H1 (cell line): ENCODE results near the gene RER1. TPM values are rescaled to one million over a fixed set of nuclear protein-coding genes. Genes with fewer than 3 reads are reported as not detected.

ENCODE experiments used
- CTCF ChIA-PET: fragments of 300-600 bp; sonication (Branson Sonifier 250); formaldehyde crosslinking; loops from one replicate; lab custom pipeline; 2021; ENCODE audit not compliant: partially characterized antibody; lab: Charles Lee
- POLR2A ChIA-PET: fragments of 300-600 bp; sonication (Branson Sonifier 250); formaldehyde crosslinking; loops from one replicate; lab custom pipeline; 2021; ENCODE audit warnings: inconsistent platforms; ENCODE audit not compliant: partially characterized antibody; lab: Charles Lee
- DNase-seq, 2 experiments: peaks; one replicate each; pipeline versions ENCODE4 v3.0.0 to v3.0.0-alpha.2; 2010 to 2022; ENCODE audit warnings: low spot score in 2 of 2, low read depth in 1 of 2, mixed read lengths in 1 of 2
- FAIRE-seq: peaks from 2 replicates; lab custom pipeline; 2011; peaks lifted over from hg19 to GRCh38; lab: Jason Lieb, UNC
- H2AFZ ChIP-seq: 2 replicates; pipeline ENCODE4 v1.8.1; 2012; ENCODE audit warnings: low read length, inconsistent platforms
- H2AK5ac ChIP-seq: 2 replicates; pipeline ENCODE4 v1.6.1; 2013; ENCODE audit warnings: low read depth, low read length
- H2BK120ac ChIP-seq: replicated peaks from 2 replicates; pipeline ENCODE3; 2013; ENCODE audit warnings: low read depth, low read length, inconsistent platforms
- H2BK12ac ChIP-seq: 2 replicates; pipeline ENCODE4 v1.6.1; 2013; ENCODE audit warnings: low read depth, low read length
- H2BK15ac ChIP-seq: 2 replicates; pipeline ENCODE4 v1.6.1; 2013; ENCODE audit warnings: low read length
- H2BK20ac ChIP-seq: 2 replicates; pipeline ENCODE4 v1.6.1; 2013; ENCODE audit warnings: low read length
- H2BK5ac ChIP-seq: 2 replicates; pipeline ENCODE4 v1.6.1; 2013; ENCODE audit warnings: low read depth, low read length
- H3K14ac ChIP-seq: 2 replicates; pipeline ENCODE4 v1.6.1; 2013; ENCODE audit warnings: inconsistent platforms; ENCODE audit not compliant: insufficient read length
- H3K18ac ChIP-seq: 2 replicates; pipeline ENCODE4 v1.6.1; 2013; ENCODE audit warnings: low read length; ENCODE audit errors: extremely low read depth
- H3K23ac ChIP-seq: 2 replicates; pipeline ENCODE4 v1.6.1; 2013; ENCODE audit warnings: inconsistent platforms; ENCODE audit not compliant: insufficient read length
- H3K23me2 ChIP-seq: 2 replicates; pipeline ENCODE4 v1.6.1; 2013; ENCODE audit warnings: low read depth, low read length
- H3K27ac ChIP-seq: 2 replicates; pipeline ENCODE4 v1.6.1; 2011; ENCODE audit warnings: low read depth, low read length, inconsistent platforms
- H3K27me3 ChIP-seq, 4 experiments: replicated peaks in 1 of 4; 1 replicate in 1 of 4; 2 replicates in 3 of 4; pipeline versions ENCODE4 v1.6.1 to v1.8.1; 2011 to 2013; ENCODE audit warnings: low read length in 3 of 4, mild to moderate bottlenecking in 3 of 4, inconsistent platforms in 2 of 4, mixed read lengths in 2 of 4, moderate library complexity in 1 of 4; ENCODE audit not compliant: control insufficient read depth in 3 of 4, insufficient read depth in 3 of 4; ENCODE audit errors: extremely low read depth in 1 of 4
- H3K36me3 ChIP-seq, 4 experiments: 2 replicates each; pipeline versions ENCODE4 v1.6.1 to v1.8.1; 2011 to 2013; ENCODE audit warnings: mild to moderate bottlenecking in 4 of 4, low read length in 3 of 4, moderate library complexity in 2 of 4, control low read depth in 1 of 4, inconsistent platforms in 1 of 4; ENCODE audit not compliant: insufficient read depth in 4 of 4, control insufficient read depth in 2 of 4
- H3K4ac ChIP-seq: replicated peaks from 2 replicates; pipeline ENCODE3; 2013; ENCODE audit warnings: low read length, low read depth, mixed read lengths, inconsistent platforms; ENCODE audit not compliant: insufficient read length
- H3K4me1 ChIP-seq, 4 experiments: replicated peaks in 1 of 4; 1 replicate in 1 of 4; 2 replicates in 3 of 4; pipeline versions ENCODE4 v1.6.1 to v1.8.1; 2011 to 2013; ENCODE audit warnings: low read length in 3 of 4, inconsistent platforms in 2 of 4, mixed read lengths in 1 of 4; ENCODE audit not compliant: insufficient read depth in 4 of 4, control insufficient read depth in 3 of 4
- H3K4me2 ChIP-seq, 2 experiments: 2 replicates each; pipeline versions ENCODE4 v1.6.1 to v1.8.1; 2011 to 2013; ENCODE audit warnings: low read depth in 2 of 2, low read length in 2 of 2, control low read depth in 1 of 2, inconsistent platforms in 1 of 2, mild to moderate bottlenecking in 1 of 2; ENCODE audit not compliant: insufficient read depth in 1 of 2
- H3K4me3 ChIP-seq, 4 experiments: fragments of 200-600, 300-600 bp in 1 of 4; sonication (generic), shearing (Covaris generic), sonication (Bioruptor Twin) in 1 of 4; 2 replicates each; pipeline versions ENCODE4 v1.5.1 to v1.8.1; 2011 to 2016; ENCODE audit warnings: low read length in 4 of 4, low read depth in 3 of 4, control low read depth in 2 of 4, inconsistent platforms in 2 of 4, mild to moderate bottlenecking in 2 of 4, mixed read lengths in 1 of 4, moderate library complexity in 1 of 4; ENCODE audit not compliant: insufficient read depth in 2 of 4; ENCODE audit errors: extremely low read depth in 1 of 4
- H3K56ac ChIP-seq: replicated peaks from 2 replicates; pipeline ENCODE3; 2013; ENCODE audit warnings: low read depth, mild to moderate bottlenecking, mixed read lengths, low read length, inconsistent platforms; ENCODE audit not compliant: insufficient read length
- H3K79me1 ChIP-seq: 2 replicates; pipeline ENCODE4 v1.6.1; 2013; ENCODE audit warnings: low read depth, low read length, control low read depth
- H3K79me2 ChIP-seq, 2 experiments: 2 replicates each; pipeline versions ENCODE4 v1.6.1 to v1.8.1; 2012 to 2013; ENCODE audit warnings: low read length in 2 of 2, mild to moderate bottlenecking in 2 of 2, inconsistent platforms in 1 of 2; ENCODE audit not compliant: insufficient read depth in 2 of 2, control insufficient read depth in 1 of 2
- H3K9ac ChIP-seq, 4 experiments: replicated peaks in 1 of 4; 1 replicate in 1 of 4; 2 replicates in 3 of 4; pipeline versions ENCODE4 v1.6.1 to v1.8.1; 2011 to 2013; ENCODE audit warnings: low read depth in 3 of 4, low read length in 3 of 4, control low read depth in 2 of 4, mild to moderate bottlenecking in 2 of 4, moderate library complexity in 2 of 4, inconsistent platforms in 1 of 4; ENCODE audit errors: extremely low read depth in 1 of 4
- H3K9me3 ChIP-seq, 2 experiments: 2 replicates each; pipeline versions ENCODE4 v1.6.1 to v1.8.1; 2012 to 2013; ENCODE audit warnings: mild to moderate bottlenecking in 2 of 2, moderate library complexity in 2 of 2, control low read depth in 1 of 2, inconsistent platforms in 1 of 2, low read depth in 1 of 2, low read length in 1 of 2, mixed read lengths in 1 of 2; ENCODE audit not compliant: insufficient read depth in 2 of 2
- H4K20me1 ChIP-seq, 2 experiments: replicated peaks in 1 of 2; 2 replicates each; pipeline versions ENCODE3 to v1.8.1; 2011 to 2013; ENCODE audit warnings: inconsistent platforms in 2 of 2, low read length in 2 of 2, mild to moderate bottlenecking in 1 of 2; ENCODE audit not compliant: insufficient read depth in 2 of 2, control insufficient read depth in 1 of 2
- H4K5ac ChIP-seq: 2 replicates; pipeline ENCODE4 v1.6.1; 2013; ENCODE audit warnings: low read length, low read depth, mixed read lengths, inconsistent platforms; ENCODE audit not compliant: insufficient read length
- H4K8ac ChIP-seq: 2 replicates; pipeline ENCODE4 v1.8.0; 2013; ENCODE audit warnings: mild to moderate bottlenecking, moderate library complexity, low read length, inconsistent platforms; ENCODE audit not compliant: insufficient read depth; ENCODE audit errors: extremely low read depth
- H4K91ac ChIP-seq: replicated peaks from 2 replicates; pipeline ENCODE3; 2013; ENCODE audit warnings: low read length, mixed read lengths, inconsistent platforms; ENCODE audit not compliant: insufficient read length
- CBX5 ChIP-seq: fragments of 300-800, 300-1000 bp; sonication (generic); IDR thresholded peaks from 2 replicates; pipeline ENCODE4 v1.7.1; 2016; ENCODE audit warnings: antibody characterized with exemption, low read length, low read depth
- NRF1 ChIP-seq: IDR thresholded peaks from 2 replicates; pipeline ENCODE4 v1.6.1; 2011; ENCODE audit warnings: mild to moderate bottlenecking, low read depth, low read length, improper control_type of control experiment
- POLR2AphosphoS5 ChIP-seq: IDR thresholded peaks from 2 replicates; pipeline ENCODE4 v1.6.1; 2011; ENCODE audit warnings: low read depth, low read length
- RBBP5 ChIP-seq: IDR thresholded peaks from 2 replicates; pipeline ENCODE4 v1.7.1; 2012; ENCODE audit warnings: low read depth, mild to moderate bottlenecking, inconsistent platforms, low read length, moderate library complexity, borderline replicate concordance
- RFX5 ChIP-seq: IDR thresholded peaks from 2 replicates; pipeline ENCODE4 v1.6.1; 2011; ENCODE audit warnings: low read depth, low read length, improper control_type of control experiment, borderline replicate concordance
- SP4 ChIP-seq: IDR thresholded peaks from 2 replicates; pipeline ENCODE4 v1.6.1; 2012; ENCODE audit warnings: low read length, inconsistent platforms
- TAF1 ChIP-seq: IDR thresholded peaks from 2 replicates; pipeline ENCODE4 v1.6.1; 2011; ENCODE audit warnings: mild to moderate bottlenecking, low read depth, low read length
- TEAD4 ChIP-seq: IDR thresholded peaks from 2 replicates; pipeline ENCODE4 v1.6.1; 2012; ENCODE audit warnings: low read depth, low read length, inconsistent platforms, mixed read lengths
- WGBS, 2 experiments: shearing (Covaris generic) in 1 of 2; methylation state at CpG; one replicate each; pipeline versions ENCODE4 v1.1.6 to v1.1.7; 2013 to 2015; ENCODE audit warnings: low lambda C conversion rate in 2 of 2, mixed read lengths in 2 of 2, inconsistent platforms in 1 of 2, low coverage in 1 of 2, missing lambda C conversion rate in 1 of 2; ENCODE audit not compliant: insufficient replicate concordance in 2 of 2, insufficient coverage in 1 of 2, insufficient read length in 1 of 2; ENCODE audit errors: extremely low coverage in 1 of 2, missing lambda C conversion rate in 1 of 2; 5-methylcytosine and 5-hydroxymethylcytosine counted together
- polyA plus RNA-seq, 7 experiments: library from polyadenylated mRNA; depleted of rRNA in 3 of 7; stranded (reverse) in 5 of 7; unstranded in 2 of 7; fragments of >200 nt in 5 of 7; fragments of 200-250 nt in 2 of 7; gene quantifications; 1 replicate in 5 of 7; 2 replicates in 1 of 7; 4 replicates in 1 of 7; pipeline versions ENCODE4 v1.2.1 to v1.2.3, GENCODE V29; 2011 to 2013; ENCODE audit warnings: missing spikeins in 2 of 7, mixed read lengths in 2 of 7
- total RNA-seq: library from RNA; stranded (reverse); fragmentation: NEBNext Ultra II Directional; extraction: Animal tissue kit (Norgen Biotek cat#: 25700); gene quantifications from 2 replicates; pipeline ENCODE4 v1.2.1, GENCODE V29; 2021
- TF ChIP-seq, protein P1 (sequence below): IDR thresholded peaks from 2 replicates; pipeline ENCODE4 v1.6.1; 2012; ENCODE audit warnings: inconsistent platforms

RER1 gene
- total and polyA plus RNA-seq, 2 of the 8 experiments (the other 6 are each of a cell fraction or from before 2014, with no cell fraction given), result 102 to 134 TPM

- H2BK120ac ChIP-seq, result no peak overlapping the region
- H3K4me1 ChIP-seq, result no peaks in the 10 kb centered on the region; a peak in 1 of 7 replicates
- no peak overlapping the region for H3K27ac ChIP-seq
- H3K79me2 ChIP-seq, result no peaks in the 10 kb centered on the region
- ChIA-PET POLR2A (no interaction called here), CTCF (interaction anchor here (0.6 to 2.1 kb wide), 3 partner anchors 28 to 1256 kb away, joined by 3 to 8 read pairs (median 5); no protein-coding TSS in a partner anchor)
- H3K27me3 ChIP-seq, result no peaks in the 10 kb centered on the region
- H4K91ac ChIP-seq, result no peak overlapping the region
- no peak overlapping the region for H3K14ac ChIP-seq
- H2BK20ac ChIP-seq, result no peak overlapping the region
- no peak overlapping the region for H3K56ac ChIP-seq
- no peak overlapping the region for H4K5ac ChIP-seq
- no peaks in the 10 kb centered on the region for H3K9me3 ChIP-seq
- no peak overlapping the region for H3K4me3 ChIP-seq
- H3K9ac ChIP-seq, result no peak overlapping the region
- no peaks in the 10 kb centered on the region for H3K23me2 ChIP-seq
- H3K4me2 ChIP-seq, result no peak overlapping the region
- H3K18ac ChIP-seq, result no peak overlapping the region
- no peak overlapping the region for H2AFZ ChIP-seq
- no peak overlapping the region for H2BK12ac ChIP-seq
- DNase-seq (no peak), FAIRE-seq (no peak)
- no peak overlapping the region for H2AK5ac ChIP-seq
- no peaks in the 10 kb centered on the region for H3K36me3 ChIP-seq
- H3K79me1 ChIP-seq, result no peaks in the 10 kb centered on the region
- no peaks in the 10 kb centered on the region for H4K20me1 ChIP-seq
- WGBS, 2 experiments, result 87% methylated on average over 28 of the region's 28 CpGs; no CpG with 5 or more reads in 1 of the 2 experiments
- H4K8ac ChIP-seq, result no peak overlapping the region; the same call in 1 of the 2 replicates
- no peak overlapping the region for H3K4ac ChIP-seq
- H2BK5ac ChIP-seq, result no peak overlapping the region
- no peak overlapping the region for H2BK15ac ChIP-seq
- no peak overlapping the region for H3K23ac ChIP-seq
- TF ChIP-seq TAF1, result no peak
- TF ChIP-seq CBX5, result no peak
- TF ChIP-seq TEAD4, result no peak
- no peak for TF ChIP-seq RBBP5
- TF ChIP-seq NRF1, result no peak
- TF ChIP-seq, protein P1, sequence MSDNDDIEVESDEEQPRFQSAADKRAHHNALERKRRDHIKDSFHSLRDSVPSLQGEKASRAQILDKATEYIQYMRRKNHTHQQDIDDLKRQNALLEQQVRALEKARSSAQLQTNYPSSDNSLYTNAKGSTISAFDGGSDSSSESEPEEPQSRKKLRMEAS, result no peak
- no peak for TF ChIP-seq RFX5
- TF ChIP-seq SP4, result no peak
- no peak for TF ChIP-seq POLR2AphosphoS5
Measured at GRCh38 chr1:2353551-2354438, 37.8 kb upstream of the RER1 start.
